ENCODE results near the gene C4A.

The C4A gene

DNA sequence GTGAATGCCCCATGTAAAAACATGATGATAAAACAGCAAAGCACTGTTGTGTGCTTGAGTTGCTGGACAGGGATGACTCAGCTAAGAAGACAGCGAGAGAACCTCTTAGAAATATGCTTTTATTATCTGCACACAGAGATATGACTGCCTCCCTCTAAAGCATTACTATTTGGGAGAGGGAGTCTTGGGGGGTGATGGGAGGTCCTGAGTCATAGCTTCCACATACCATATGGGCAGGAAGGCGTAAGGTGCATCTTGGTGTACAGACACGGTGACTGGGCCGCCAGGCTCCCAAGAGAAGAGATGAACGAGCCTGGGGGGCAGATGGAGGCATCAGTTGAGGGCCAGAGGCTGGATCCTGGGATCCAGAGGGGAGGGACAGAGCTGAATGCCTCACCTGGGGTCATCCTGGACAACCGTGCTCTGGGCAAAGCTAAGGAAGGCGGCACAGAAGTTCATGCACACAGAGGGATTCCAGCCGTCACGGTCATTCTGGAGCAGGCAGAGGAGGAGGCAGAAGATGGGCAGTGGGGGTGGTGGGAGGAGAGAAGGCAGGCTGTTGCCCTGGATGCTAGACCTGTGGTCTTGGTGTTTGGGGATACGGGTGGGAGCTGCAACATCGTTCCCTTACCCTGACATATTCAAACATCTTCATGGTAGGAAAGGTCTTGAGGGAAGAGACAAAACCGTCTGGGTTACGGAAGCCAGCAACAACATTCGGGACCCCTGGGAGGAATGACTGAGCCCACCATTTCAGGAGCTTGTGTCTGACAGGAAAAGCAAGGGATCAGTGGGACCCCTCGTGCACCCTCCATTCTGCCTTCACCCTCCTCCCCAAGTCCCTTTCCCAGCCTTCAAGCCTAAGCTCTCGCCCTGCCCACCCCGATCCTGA is 11.9 kb upstream of the C4A start:
- Histone ChIP-seq H2AFZ (ENCODE audit: low read depth) (no peak overlapping the region), H3K36me3 (ENCODE audit: insufficient read depth) (no peaks in the 10 kb centered on the region), H3K4me3 (IDR thresholded peaks at IDR 0.05; ENCODE audit: insufficient read depth, low read depth, low read length) (no peak overlapping the region), H3K79me2 (ENCODE audit: insufficient read depth, low read depth) (no peaks in the 10 kb centered on the region; the same call in 1 of the 2 replicates), H3K4me1 (ENCODE audit: low read depth, poor library complexity, severe bottlenecking) (peaks cover 11% of the 10 kb centered on the region), H3K27me3 (ENCODE audit: insufficient read depth, low read depth) (no peaks in the 10 kb centered on the region), H3K9ac (no peak overlapping the region), H4K20me1 (ENCODE audit: insufficient read depth) (no peaks in the 10 kb centered on the region), H3K27ac (no peak overlapping the region), H3K4me2 (0 out of 2 replicates have a peak overlapping the region, but pooled peaks have one; percentile 89)
- TF ChIP-seq, protein P1, sequence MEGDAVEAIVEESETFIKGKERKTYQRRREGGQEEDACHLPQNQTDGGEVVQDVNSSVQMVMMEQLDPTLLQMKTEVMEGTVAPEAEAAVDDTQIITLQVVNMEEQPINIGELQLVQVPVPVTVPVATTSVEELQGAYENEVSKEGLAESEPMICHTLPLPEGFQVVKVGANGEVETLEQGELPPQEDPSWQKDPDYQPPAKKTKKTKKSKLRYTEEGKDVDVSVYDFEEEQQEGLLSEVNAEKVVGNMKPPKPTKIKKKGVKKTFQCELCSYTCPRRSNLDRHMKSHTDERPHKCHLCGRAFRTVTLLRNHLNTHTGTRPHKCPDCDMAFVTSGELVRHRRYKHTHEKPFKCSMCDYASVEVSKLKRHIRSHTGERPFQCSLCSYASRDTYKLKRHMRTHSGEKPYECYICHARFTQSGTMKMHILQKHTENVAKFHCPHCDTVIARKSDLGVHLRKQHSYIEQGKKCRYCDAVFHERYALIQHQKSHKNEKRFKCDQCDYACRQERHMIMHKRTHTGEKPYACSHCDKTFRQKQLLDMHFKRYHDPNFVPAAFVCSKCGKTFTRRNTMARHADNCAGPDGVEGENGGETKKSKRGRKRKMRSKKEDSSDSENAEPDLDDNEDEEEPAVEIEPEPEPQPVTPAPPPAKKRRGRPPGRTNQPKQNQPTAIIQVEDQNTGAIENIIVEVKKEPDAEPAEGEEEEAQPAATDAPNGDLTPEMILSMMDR (conservative IDR thresholded peaks at IDR 0.05; ENCODE audit: low read depth, low read length), result no peak

DNA sequence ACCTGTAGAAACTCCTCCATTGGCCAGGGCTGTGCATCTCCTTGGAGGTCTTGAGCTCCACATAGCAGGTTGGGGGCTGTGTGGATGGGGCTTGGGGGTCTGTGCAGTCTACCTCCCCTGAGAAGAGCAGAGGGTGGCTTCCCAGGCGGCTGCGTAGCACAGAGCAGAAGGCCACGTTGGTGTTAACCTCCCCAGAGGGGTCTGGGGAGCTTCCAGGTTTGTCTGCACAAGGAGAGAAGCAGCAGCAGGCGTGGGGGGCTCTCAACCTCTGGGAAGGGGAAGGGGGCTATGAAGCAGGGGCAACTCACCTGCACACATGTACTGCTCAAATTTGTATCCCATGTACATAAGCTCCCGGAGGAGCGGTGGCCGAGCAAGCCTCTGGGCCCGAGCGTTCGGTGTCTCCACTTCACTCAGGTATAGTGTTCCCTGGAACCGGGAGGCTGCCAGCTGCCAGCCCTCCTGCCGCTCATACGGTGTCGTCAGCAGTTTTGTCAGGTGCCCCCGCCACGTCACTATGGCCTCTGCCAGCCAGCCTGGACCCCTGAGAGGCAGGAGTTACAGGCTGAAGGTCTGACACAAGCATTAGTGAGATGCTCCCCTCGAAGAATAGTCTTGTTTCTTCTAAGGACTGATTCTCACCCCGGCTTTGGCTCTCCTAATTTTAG is 11.1 kb upstream of the C4A start:
- H3K4me1 ChIP-seq (ENCODE audit: low read depth, poor library complexity, severe bottlenecking), result peaks cover 11% of the 10 kb centered on the region
- no peaks in the 10 kb centered on the region for H3K36me3 ChIP-seq (ENCODE audit: insufficient read depth)
- peak overlapping the region; percentile 77 for H3K9ac ChIP-seq
- no peaks in the 10 kb centered on the region for H4K20me1 ChIP-seq (ENCODE audit: insufficient read depth)
- H2AFZ ChIP-seq (ENCODE audit: low read depth), result no peak overlapping the region
- H3K27me3 ChIP-seq (ENCODE audit: insufficient read depth, low read depth), result no peaks in the 10 kb centered on the region
- TF ChIP-seq, protein P1 (conservative IDR thresholded peaks at IDR 0.05; ENCODE audit: low read depth, low read length), result no peak
- peak overlapping the region; percentile 89 for H3K4me2 ChIP-seq
- H3K27ac ChIP-seq, result peak overlapping the region; percentile 87
- no peaks in the 10 kb centered on the region; the same call in 1 of the 2 replicates for H3K79me2 ChIP-seq (ENCODE audit: insufficient read depth, low read depth)
- H3K4me3 ChIP-seq (IDR thresholded peaks at IDR 0.05; ENCODE audit: insufficient read depth, low read depth, low read length), result no peak overlapping the region

DNA sequence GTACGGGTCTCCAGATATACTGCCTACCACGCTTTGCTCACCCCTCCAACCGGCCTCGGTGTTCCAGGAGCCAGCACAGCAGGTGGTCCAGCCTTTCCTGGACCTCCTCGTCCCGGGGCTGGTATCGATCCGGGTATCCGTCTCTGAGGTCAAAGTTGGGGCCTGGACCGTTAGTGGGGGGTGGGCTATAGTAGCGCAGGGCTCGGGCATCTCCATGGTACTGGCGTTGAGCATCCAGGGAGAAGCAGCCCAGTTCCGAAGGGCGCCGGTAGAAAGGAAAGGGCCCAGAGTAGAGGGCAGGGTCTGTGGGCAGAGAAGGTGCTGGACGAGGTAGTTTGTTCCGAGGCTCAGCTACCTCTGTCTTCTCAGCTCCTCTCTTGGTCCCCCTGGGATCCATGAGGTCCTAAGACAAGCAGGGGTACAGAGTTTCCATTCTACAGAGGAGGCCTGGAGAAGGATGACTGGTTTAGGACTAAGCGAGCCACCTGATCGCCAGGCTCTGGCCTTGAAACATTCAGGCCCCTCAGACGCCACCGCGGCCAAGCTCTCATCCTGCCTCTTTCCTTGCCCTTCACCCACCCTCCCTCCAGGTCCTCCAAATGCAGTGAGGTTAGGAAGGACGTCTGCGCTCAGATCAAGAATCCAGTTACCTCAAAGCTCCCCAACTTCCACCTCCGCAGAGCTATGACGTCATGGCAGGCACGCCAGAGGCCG is 10.4 kb upstream of the C4A start:
- TF ChIP-seq, protein P1 (conservative IDR thresholded peaks at IDR 0.05; ENCODE audit: low read depth, low read length), result no peak
- H3K9ac ChIP-seq, result peak overlapping the region; percentile 77

DNA sequence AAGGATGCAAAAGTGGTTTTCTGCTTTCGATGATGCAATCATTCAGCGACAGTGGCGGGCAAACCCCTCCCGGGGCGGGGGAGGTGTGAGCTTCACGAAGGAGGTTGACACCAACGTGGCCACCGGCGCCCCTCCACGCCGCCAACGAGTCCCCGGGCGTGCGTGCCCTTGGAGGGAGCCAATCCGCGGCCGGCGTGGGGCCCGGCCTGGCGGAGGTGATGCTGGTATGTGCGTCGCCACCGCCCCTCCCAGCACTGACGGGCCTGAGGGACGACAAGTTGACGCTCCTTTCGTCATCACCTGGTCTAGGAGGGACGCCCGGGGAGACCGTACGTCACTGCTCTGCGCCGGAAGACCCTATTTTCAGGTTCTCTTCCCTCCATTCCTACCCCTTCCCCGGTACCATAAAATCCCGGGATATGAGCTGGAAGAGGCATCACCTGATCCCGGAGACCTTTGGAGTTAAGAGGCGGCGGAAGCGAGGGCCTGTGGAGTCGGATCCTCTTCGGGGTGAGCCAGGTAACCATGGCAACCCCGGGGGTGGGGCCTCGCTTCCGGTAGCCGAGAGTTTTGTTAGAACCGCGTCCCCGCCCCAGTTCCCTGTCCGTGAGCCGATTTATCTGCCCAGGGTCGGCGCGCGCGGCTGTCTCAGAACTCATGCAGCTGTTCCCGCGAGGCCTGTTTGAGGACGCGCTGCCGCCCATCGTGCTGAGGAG is 9.7 kb upstream of the C4A start, which contains the start of gene DXO:
Gene DXO (minus strand): TSS at position 146 of the 716 bp plus-strand sequence. CDS start 463 bp downstream, outside the sequence.
- TF ChIP-seq, protein P1 (conservative IDR thresholded peaks at IDR 0.05; ENCODE audit: low read depth, low read length), result no peak; the same call in 1 of the 2 replicates
- Histone ChIP-seq H4K20me1 (ENCODE audit: insufficient read depth) (no peaks in the 10 kb centered on the region), H3K4me1 (ENCODE audit: low read depth, poor library complexity, severe bottlenecking) (peaks cover 11% of the 10 kb centered on the region), H3K36me3 (ENCODE audit: insufficient read depth) (no peaks in the 10 kb centered on the region), H3K4me3 (IDR thresholded peaks at IDR 0.05; ENCODE audit: insufficient read depth, low read depth, low read length) (peak within 1 kb of the TSS; percentile 45), H3K79me2 (ENCODE audit: insufficient read depth, low read depth) (no peaks in the 10 kb centered on the region; the same call in 1 of the 2 replicates), H3K9ac (peak within 1 kb of the TSS; percentile 77), H3K27me3 (ENCODE audit: insufficient read depth, low read depth) (no peaks in the 10 kb centered on the region), H3K27ac (peak within 1 kb of the TSS; percentile 87), H2AFZ (ENCODE audit: low read depth) (peak within 1 kb of the TSS; percentile 80), H3K4me2 (peak within 1 kb of the TSS; percentile 98)

More for the DNA sequence above, 10.4 kb upstream of the C4A start:
- H3K79me2 ChIP-seq (ENCODE audit: insufficient read depth, low read depth), result no peaks in the 10 kb centered on the region; the same call in 1 of the 2 replicates
- H4K20me1 ChIP-seq (ENCODE audit: insufficient read depth), result no peaks in the 10 kb centered on the region
- peak overlapping the region; percentile 87 for H3K27ac ChIP-seq
- H3K4me1 ChIP-seq (ENCODE audit: low read depth, poor library complexity, severe bottlenecking), result peaks cover 11% of the 10 kb centered on the region
- H3K36me3 ChIP-seq (ENCODE audit: insufficient read depth), result no peaks in the 10 kb centered on the region
- H3K4me3 ChIP-seq (IDR thresholded peaks at IDR 0.05; ENCODE audit: insufficient read depth, low read depth, low read length), result no peak overlapping the region
- H3K4me2 ChIP-seq, result peak overlapping the region; percentile 89
- H3K27me3 ChIP-seq (ENCODE audit: insufficient read depth, low read depth), result no peaks in the 10 kb centered on the region
- H2AFZ ChIP-seq (ENCODE audit: low read depth), result peak overlapping the region; percentile 80; the same call in 1 of the 2 replicates

Measured in KMS-11 (cell line).